Smooth muscle cell (in vitro differentiated cells): Measurements from ENCODE around the gene GNG7. TPM values are rescaled to one million over a fixed set of nuclear protein-coding genes. Genes with fewer than 3 reads are reported as not detected.

Source experiments
- DNase-seq: peaks from one replicate; lab custom pipeline; 2025; ENCODE audit not compliant: unreplicated experiment; lab: John Stamatoyannopoulos, UW
- H2AFZ ChIP-seq: fragments of 200-600 bp; sonication (generic); 2 replicates; pipeline ENCODE4 v1.6.0; 2016; ENCODE audit warnings: antibody characterized with exemption, low read depth, mild to moderate bottlenecking
- H3F3A ChIP-seq: fragments of 200-600 bp; sonication (generic); 2 replicates; pipeline ENCODE4 v1.6.0; 2017; ENCODE audit warnings: antibody characterized with exemption, low read depth
- H3K27ac ChIP-seq: fragments of 200-600 bp; sonication (generic); 2 replicates; pipeline ENCODE4 v1.5.1; 2016; ENCODE audit warnings: low read depth, mild to moderate bottlenecking
- H3K27me3 ChIP-seq: fragments of 200-600 bp; sonication (generic); 2 replicates; pipeline ENCODE4 v1.6.1; 2016; ENCODE audit warnings: low read depth, mild to moderate bottlenecking
- H3K36me3 ChIP-seq: fragments of 200-600 bp; sonication (generic); 2 replicates; pipeline ENCODE4 v1.5.1; 2016; ENCODE audit warnings: low read depth
- H3K4me1 ChIP-seq: fragments of 200-600 bp; sonication (generic); 2 replicates; pipeline ENCODE4 v1.5.1; 2016; ENCODE audit warnings: low read depth
- H3K4me2 ChIP-seq: fragments of 200-600 bp; sonication (generic); 2 replicates; pipeline ENCODE4 v1.6.0; 2016; ENCODE audit warnings: mild to moderate bottlenecking
- H3K4me3 ChIP-seq: fragments of 200-600 bp; sonication (generic); 2 replicates; pipeline ENCODE4 v1.5.1; 2016; ENCODE audit warnings: mild to moderate bottlenecking
- H3K79me2 ChIP-seq: fragments of 200-600 bp; sonication (generic); 2 replicates; pipeline ENCODE4 v1.6.0; 2016; ENCODE audit warnings: low read depth, mild to moderate bottlenecking
- H3K9ac ChIP-seq: fragments of 200-600 bp; sonication (generic); 2 replicates; pipeline ENCODE4 v1.6.0; 2016; ENCODE audit warnings: low read depth
- H3K9me3 ChIP-seq: fragments of 200-600 bp; sonication (generic); replicated peaks from 2 replicates; pipeline ENCODE4 v1.5.1; 2016; ENCODE audit warnings: low read depth
- H4K20me1 ChIP-seq: fragments of 200-600 bp; sonication (generic); 2 replicates; pipeline ENCODE4 v1.6.0; 2016; ENCODE audit warnings: low read depth
- WGBS: methylation state at CpG from one replicate; pipeline ENCODE4 v1.1.7; 2016; ENCODE audit warnings: low lambda C conversion rate; 5-methylcytosine and 5-hydroxymethylcytosine counted together
- polyA plus RNA-seq: library from polyadenylated mRNA; unstranded; fragments of >200 nt; fragmentation: Nextera tagmentation; extraction: Ambion mirVana; gene quantifications from 2 replicates; pipeline ENCODE4 v1.2.1, GENCODE V29; 2016
- total RNA-seq: library from RNA; depleted of rRNA; stranded (reverse); fragments of >200 nt; gene quantifications from 2 replicates; pipeline ENCODE4 v1.2.3, GENCODE V29; 2014
- TF ChIP-seq, protein P1 (sequence below): fragments of 200-600 bp; sonication (generic); IDR thresholded peaks from 2 replicates; pipeline ENCODE4 v1.5.1; 2017; ENCODE audit warnings: borderline replicate concordance, mild to moderate bottlenecking, antibody characterized with exemption; ENCODE audit not compliant: insufficient read depth, poor library complexity, severe bottlenecking

GNG7 gene
- total and polyA plus RNA-seq, 2 experiments from 2014 or later, result 1.7 to 2.6 TPM

DNA sequence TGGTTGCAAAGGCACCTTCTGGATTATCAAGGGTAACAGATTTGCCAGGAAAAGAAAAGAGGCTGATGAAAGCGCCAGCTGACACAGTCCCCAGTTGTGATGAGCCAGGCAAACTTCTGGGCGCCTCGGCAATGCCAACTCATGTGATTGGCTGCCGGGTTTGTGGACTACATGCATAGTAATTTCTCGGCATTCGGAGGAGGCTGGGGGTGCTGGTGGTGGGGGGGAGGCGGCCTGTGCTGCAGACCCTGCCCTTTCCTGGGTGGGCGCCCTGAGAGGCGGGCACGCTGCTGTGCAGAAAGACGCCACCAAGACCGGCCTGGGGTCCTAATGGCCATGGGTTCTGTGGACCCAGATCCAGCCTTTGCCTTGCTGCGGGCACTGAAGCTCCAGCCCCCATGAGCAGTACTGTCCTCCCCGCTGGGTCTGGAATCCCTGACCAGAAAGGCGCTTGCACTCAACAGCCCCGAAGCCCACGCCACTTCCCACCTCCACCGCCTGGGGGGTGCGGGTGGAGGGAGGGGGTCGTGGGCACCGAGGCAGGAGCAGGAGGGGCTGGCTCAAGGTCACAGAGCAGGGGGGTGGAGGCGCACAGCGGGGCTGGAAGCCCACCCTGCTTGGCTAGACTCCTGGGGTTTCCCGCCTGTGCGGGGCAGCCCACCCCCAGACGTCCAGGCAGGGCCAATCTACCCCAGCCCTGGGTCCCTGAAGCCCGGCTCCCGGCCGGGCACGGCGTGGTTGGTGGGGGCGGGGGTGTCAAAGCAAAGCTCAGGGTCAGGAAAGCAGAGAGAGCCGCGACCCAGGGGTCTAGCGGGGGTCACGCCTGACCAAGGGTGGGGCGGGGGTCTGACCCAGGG is 17.7 kb upstream of the GNG7 start:
- Histone ChIP-seq H3F3A (no peaks in the 10 kb centered on the region), H4K20me1 (no peaks in the 10 kb centered on the region), H3K36me3 (no peaks in the 10 kb centered on the region), H3K27ac (no peak overlapping the region), H3K4me3 (peak overlapping the region; percentile 55), H3K9me3 (peaks cover 4% of the 10 kb centered on the region), H3K4me1 (peaks cover 4% of the 10 kb centered on the region), H2AFZ (no peak overlapping the region), H3K9ac (no peak overlapping the region), H3K27me3 (no peaks in the 10 kb centered on the region), H3K79me2 (no peaks in the 10 kb centered on the region), H3K4me2 (peak overlapping the region; percentile 92)
- WGBS, result 16% methylated on average over 25 of the region's 37 CpGs
- no peak for DNase-seq
- TF ChIP-seq, protein P1, sequence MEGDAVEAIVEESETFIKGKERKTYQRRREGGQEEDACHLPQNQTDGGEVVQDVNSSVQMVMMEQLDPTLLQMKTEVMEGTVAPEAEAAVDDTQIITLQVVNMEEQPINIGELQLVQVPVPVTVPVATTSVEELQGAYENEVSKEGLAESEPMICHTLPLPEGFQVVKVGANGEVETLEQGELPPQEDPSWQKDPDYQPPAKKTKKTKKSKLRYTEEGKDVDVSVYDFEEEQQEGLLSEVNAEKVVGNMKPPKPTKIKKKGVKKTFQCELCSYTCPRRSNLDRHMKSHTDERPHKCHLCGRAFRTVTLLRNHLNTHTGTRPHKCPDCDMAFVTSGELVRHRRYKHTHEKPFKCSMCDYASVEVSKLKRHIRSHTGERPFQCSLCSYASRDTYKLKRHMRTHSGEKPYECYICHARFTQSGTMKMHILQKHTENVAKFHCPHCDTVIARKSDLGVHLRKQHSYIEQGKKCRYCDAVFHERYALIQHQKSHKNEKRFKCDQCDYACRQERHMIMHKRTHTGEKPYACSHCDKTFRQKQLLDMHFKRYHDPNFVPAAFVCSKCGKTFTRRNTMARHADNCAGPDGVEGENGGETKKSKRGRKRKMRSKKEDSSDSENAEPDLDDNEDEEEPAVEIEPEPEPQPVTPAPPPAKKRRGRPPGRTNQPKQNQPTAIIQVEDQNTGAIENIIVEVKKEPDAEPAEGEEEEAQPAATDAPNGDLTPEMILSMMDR, result no peak

DNA sequence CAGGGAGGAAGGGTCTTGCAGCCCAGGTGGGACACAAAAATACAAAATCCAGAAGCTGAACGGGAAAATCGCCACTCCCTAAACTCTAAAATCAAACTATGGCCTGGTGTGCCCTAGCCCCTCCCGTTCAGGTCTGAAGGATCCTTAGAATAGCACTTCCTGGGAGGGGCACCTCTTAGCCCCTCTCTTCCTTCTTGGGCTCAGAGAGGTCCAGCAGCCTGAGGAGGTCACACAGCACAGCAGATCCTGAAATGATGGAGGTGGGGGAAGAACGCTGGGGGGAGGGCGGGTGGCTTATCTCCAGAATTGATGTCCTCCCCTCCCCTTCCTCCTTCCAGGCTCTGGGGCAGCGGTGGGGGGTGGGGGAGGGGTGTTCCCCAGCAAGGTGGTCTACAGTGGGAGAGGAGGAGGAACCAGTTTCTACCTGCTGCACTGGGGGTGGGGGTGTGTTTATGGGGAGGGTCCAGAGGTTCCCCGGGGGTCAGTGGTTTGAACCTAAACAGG is 16.8 kb upstream of the GNG7 start:
- Histone ChIP-seq H3F3A (no peaks in the 10 kb centered on the region), H2AFZ (no peak overlapping the region), H3K9ac (no peak overlapping the region), H3K4me3 (no peak overlapping the region), H3K4me1 (peaks cover 4% of the 10 kb centered on the region), H3K27me3 (no peaks in the 10 kb centered on the region), H3K9me3 (peaks cover 4% of the 10 kb centered on the region), H3K4me2 (no peak overlapping the region), H3K27ac (no peak overlapping the region), H3K36me3 (no peaks in the 10 kb centered on the region), H4K20me1 (no peaks in the 10 kb centered on the region), H3K79me2 (no peaks in the 10 kb centered on the region)
- 63% methylated on average over 6 of the region's 7 CpGs for WGBS
- DNase-seq, result no peak
- TF ChIP-seq, protein P1, result no peak

DNA sequence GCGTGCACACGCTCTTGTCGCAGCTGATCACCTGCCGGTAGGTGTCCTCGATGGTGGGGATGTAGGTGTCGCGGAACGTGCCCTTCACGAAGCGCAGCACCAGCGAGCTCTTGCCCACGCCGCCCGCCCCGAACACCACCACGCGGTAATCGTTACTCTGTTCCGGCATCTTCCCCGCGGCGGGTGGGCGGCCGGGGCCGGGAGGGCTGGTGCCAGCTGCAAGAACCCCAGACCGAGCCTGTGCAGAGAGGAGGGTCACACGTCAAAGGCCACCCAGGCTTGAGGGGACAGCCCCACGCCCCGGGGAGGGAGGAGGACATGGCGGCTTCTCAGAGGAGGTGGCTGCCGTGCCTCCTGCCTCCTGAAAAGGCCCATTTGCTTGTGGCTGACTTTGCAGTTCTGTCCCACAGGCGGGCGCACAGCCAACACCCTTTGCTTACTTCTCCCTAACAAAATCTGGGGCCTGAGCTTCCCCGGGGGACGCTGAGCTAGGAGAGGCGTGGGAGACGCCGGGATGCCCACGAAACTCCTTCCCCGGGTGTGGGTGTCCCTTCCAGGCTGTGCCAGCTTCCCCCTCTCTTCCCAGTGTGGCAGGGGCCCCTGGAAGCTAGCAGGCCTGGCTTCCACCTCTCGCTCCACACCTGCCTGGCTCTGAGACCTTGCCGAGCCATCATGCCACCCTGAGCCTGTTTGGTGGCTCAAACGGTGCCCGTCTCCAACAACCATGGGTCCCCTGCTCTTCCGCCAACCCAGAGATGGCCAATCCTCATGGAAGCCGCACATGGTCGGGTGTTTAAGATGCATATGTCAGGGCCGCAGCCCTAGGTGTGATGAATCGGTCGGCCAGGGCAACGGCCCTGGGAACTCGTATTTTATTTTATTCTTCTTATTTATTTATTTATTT is 15.4 kb upstream of the GNG7 start:
- H3K4me2 ChIP-seq, result no peak overlapping the region
- H3F3A ChIP-seq, result no peaks in the 10 kb centered on the region
- no peaks in the 10 kb centered on the region for H3K27me3 ChIP-seq
- no peaks in the 10 kb centered on the region for H4K20me1 ChIP-seq
- 95% methylated on average over 29 of the region's 52 CpGs for whole genome bisulfite sequencing
- H3K9ac ChIP-seq, result no peak overlapping the region
- TF ChIP-seq, protein P1, result no peak
- H3K9me3 ChIP-seq, result peaks cover 4% of the 10 kb centered on the region
- DNase-seq, result no peak
- H3K36me3 ChIP-seq, result no peaks in the 10 kb centered on the region
- H3K27ac ChIP-seq, result no peak overlapping the region
- no peaks in the 10 kb centered on the region for H3K79me2 ChIP-seq
- peaks cover 4% of the 10 kb centered on the region for H3K4me1 ChIP-seq
- no peak overlapping the region for H3K4me3 ChIP-seq
- H2AFZ ChIP-seq, result no peak overlapping the region
